PC-3 (cell line): Measurements from ENCODE around the gene ERRFI1.

ENCODE experiments used
- EZH2phosphoT487 ChIP-seq: fragments of 300-600 bp; sonication (generic); IDR thresholded peaks from 2 replicates; pipeline ENCODE4 v1.6.1; 2018; ENCODE audit warnings: mild to moderate bottlenecking, antibody characterized with exemption, low read length, borderline replicate concordance
- TF ChIP-seq, protein P1 (sequence below): fragments of 300-600 bp; sonication (generic); conservative IDR thresholded peaks from 2 replicates; pipeline ENCODE4 v1.5.1; 2017; ENCODE audit warnings: antibody characterized with exemption, low read depth, mild to moderate bottlenecking, low read length

- TF ChIP-seq, protein P1, sequence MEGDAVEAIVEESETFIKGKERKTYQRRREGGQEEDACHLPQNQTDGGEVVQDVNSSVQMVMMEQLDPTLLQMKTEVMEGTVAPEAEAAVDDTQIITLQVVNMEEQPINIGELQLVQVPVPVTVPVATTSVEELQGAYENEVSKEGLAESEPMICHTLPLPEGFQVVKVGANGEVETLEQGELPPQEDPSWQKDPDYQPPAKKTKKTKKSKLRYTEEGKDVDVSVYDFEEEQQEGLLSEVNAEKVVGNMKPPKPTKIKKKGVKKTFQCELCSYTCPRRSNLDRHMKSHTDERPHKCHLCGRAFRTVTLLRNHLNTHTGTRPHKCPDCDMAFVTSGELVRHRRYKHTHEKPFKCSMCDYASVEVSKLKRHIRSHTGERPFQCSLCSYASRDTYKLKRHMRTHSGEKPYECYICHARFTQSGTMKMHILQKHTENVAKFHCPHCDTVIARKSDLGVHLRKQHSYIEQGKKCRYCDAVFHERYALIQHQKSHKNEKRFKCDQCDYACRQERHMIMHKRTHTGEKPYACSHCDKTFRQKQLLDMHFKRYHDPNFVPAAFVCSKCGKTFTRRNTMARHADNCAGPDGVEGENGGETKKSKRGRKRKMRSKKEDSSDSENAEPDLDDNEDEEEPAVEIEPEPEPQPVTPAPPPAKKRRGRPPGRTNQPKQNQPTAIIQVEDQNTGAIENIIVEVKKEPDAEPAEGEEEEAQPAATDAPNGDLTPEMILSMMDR: no peak
- TF ChIP-seq EZH2phosphoT487: no peak
Measured at GRCh38 chr1:8013800-8014199, 12.3 kb downstream of the ERRFI1 start.
